Measurements from ENCODE around the gene UBAC1.

DNA sequence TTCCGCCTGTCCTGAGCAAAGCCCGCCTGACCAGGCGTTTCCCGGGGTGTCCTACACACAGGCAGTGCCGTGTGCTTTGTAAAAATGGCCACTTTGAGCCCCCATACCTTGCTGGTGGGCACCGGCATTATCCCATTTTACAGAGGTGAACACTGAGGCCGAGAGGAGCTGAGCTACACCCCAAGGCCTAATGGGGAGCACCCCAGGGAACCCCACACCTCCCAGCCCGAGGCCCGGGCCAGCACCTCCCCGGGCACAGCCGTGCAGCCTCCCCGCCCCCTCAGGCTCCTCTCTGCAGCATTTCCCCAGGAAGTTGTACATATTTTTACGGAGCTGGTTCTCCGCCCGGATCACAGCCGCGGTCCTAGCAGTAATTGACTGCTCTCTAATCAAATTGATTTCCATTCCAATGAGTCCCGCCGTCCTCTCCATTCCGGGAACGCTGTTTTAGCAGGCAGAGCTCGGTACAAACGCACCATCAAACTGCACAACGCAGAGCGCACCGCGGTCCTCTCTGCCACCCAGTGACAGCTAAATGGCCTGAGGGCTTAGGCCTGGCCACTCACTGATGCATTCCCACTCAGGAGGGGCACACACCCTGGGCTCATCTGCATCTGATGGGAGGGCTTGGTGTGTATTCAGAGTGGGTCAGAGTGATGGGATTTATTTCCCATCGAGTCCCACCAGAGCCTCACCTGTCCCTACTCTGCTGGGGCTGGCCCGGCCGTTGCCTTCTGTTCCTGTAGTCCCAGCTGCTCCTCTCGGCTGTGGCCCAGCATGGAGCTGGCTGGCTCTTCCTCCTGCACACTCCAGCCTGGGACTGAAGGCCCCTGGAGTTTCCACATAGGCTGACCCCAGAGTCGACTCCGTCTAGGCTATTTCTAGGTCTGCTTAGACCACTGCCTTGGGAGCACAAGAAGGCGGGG, 36.2 kb upstream of the UBAC1 start:
- TF ChIP-seq SP1 (IDR thresholded peaks at IDR 0.05) (no peak), FOXA1 (IDR thresholded peaks at IDR 0.05) (no peak)
- TF ChIP-seq, protein P1, sequence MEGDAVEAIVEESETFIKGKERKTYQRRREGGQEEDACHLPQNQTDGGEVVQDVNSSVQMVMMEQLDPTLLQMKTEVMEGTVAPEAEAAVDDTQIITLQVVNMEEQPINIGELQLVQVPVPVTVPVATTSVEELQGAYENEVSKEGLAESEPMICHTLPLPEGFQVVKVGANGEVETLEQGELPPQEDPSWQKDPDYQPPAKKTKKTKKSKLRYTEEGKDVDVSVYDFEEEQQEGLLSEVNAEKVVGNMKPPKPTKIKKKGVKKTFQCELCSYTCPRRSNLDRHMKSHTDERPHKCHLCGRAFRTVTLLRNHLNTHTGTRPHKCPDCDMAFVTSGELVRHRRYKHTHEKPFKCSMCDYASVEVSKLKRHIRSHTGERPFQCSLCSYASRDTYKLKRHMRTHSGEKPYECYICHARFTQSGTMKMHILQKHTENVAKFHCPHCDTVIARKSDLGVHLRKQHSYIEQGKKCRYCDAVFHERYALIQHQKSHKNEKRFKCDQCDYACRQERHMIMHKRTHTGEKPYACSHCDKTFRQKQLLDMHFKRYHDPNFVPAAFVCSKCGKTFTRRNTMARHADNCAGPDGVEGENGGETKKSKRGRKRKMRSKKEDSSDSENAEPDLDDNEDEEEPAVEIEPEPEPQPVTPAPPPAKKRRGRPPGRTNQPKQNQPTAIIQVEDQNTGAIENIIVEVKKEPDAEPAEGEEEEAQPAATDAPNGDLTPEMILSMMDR (IDR thresholded peaks at IDR 0.05; ENCODE audit: low read depth, low read length, missing input control), result no peak

All from liver (tissue), 3 donors.